GM12878 (cell line): ENCODE results near the gene MIA2. TPM values are rescaled to one million over a fixed set of nuclear protein-coding genes. Genes with fewer than 3 reads are reported as not detected.
A peak's percentile ranks its signal among the peaks of the same experiment; 100 is the strongest.

Experiments
- CHD1 ChIP-seq: IDR thresholded peaks from 2 replicates; pipeline ENCODE4 v1.6.1; 2012; ENCODE audit warnings: low read depth, low read length, improper control_type of control experiment
- CREM ChIP-seq: IDR thresholded peaks from 2 replicates; pipeline ENCODE4 v1.6.1; 2014; ENCODE audit warnings: antibody characterized with exemption, low read depth
- CTCF ChIP-seq, 3 experiments: IDR thresholded peaks in 2 of 3; conservative IDR thresholded peaks in 1 of 3; 2 replicates each; pipeline ENCODE4 v1.5.1; 2011; ENCODE audit warnings: low read depth in 3 of 3, low read length in 3 of 3, mild to moderate bottlenecking in 3 of 3, control low read depth in 2 of 3, moderate library complexity in 2 of 3, inconsistent platforms in 1 of 3, mixed read lengths in 1 of 3; ENCODE audit not compliant: control insufficient read depth in 2 of 3, insufficient read depth in 1 of 3; ENCODE audit errors: extremely low read depth in 1 of 3
- FOXK2 ChIP-seq: fragments of 450-650 bp; IDR thresholded peaks from 2 replicates; pipeline ENCODE4 v1.6.1; 2017; ENCODE audit warnings: mild to moderate bottlenecking, moderate library complexity
- FOXM1 ChIP-seq: IDR thresholded peaks from 2 replicates; pipeline ENCODE4 v1.6.1; 2012; ENCODE audit warnings: low read depth, mild to moderate bottlenecking, inconsistent platforms, low read length, moderate library complexity
- HDAC2 ChIP-seq: fragments of 200-600 bp; sonication (generic); IDR thresholded peaks from 2 replicates; pipeline ENCODE4 v1.6.1; 2017
- HDGF ChIP-seq: fragments of 450-650 bp; IDR thresholded peaks from 2 replicates; pipeline ENCODE4 v1.6.1; 2016; ENCODE audit warnings: antibody characterized with exemption
- IRF4 ChIP-seq: IDR thresholded peaks from 2 replicates; pipeline ENCODE4 v1.6.1; 2011; ENCODE audit warnings: low read depth, low read length
- JUNB ChIP-seq: IDR thresholded peaks from 2 replicates; pipeline ENCODE4 v1.6.1; 2016; ENCODE audit warnings: antibody characterized with exemption, mild to moderate bottlenecking
- JUND ChIP-seq: IDR thresholded peaks from 2 replicates; pipeline ENCODE4 v1.6.1; 2012; ENCODE audit warnings: low read depth, mild to moderate bottlenecking, low read length, improper control_type of control experiment, moderate library complexity
- KAT2A ChIP-seq: conservative IDR thresholded peaks from 2 replicates; pipeline ENCODE4 v1.6.1; 2011; ENCODE audit warnings: low read depth, low read length; ENCODE audit not compliant: control insufficient read depth
- KDM1A ChIP-seq: fragments of 200-600 bp; sonication (generic); IDR thresholded peaks from 2 replicates; pipeline ENCODE4 v1.6.1; 2016; ENCODE audit warnings: borderline replicate concordance
- MEF2A ChIP-seq: IDR thresholded peaks from 2 replicates; pipeline ENCODE4 v1.6.1; 2011; ENCODE audit warnings: low read depth, mild to moderate bottlenecking, low read length, moderate library complexity; ENCODE audit not compliant: insufficient read depth
- MTA2 ChIP-seq: fragments of 450-650 bp; IDR thresholded peaks from 2 replicates; pipeline ENCODE4 v1.6.1; 2016; ENCODE audit warnings: low read depth, mild to moderate bottlenecking, moderate library complexity
- MTA3 ChIP-seq: IDR thresholded peaks from 2 replicates; pipeline ENCODE4 v1.6.1; 2012; ENCODE audit warnings: low read length, inconsistent platforms, borderline replicate concordance
- RAD21 ChIP-seq: IDR thresholded peaks from 2 replicates; pipeline ENCODE4 v1.6.1; 2011; ENCODE audit warnings: mild to moderate bottlenecking, low read depth, low read length, moderate library complexity; ENCODE audit not compliant: insufficient read depth
- RCOR1 ChIP-seq: conservative IDR thresholded peaks from 2 replicates; pipeline ENCODE4 v1.6.1; 2012; ENCODE audit warnings: low read depth, low read length, improper control_type of control experiment
- RUNX3 ChIP-seq: IDR thresholded peaks from 2 replicates; pipeline ENCODE4 v1.6.1; 2012; ENCODE audit warnings: low read length, inconsistent platforms
- SMAD5 ChIP-seq: IDR thresholded peaks from 2 replicates; pipeline ENCODE4 v1.6.1; 2016; ENCODE audit warnings: antibody characterized with exemption, low read depth
- TBL1XR1 ChIP-seq: IDR thresholded peaks from 2 replicates; pipeline ENCODE4 v1.6.1; 2012; ENCODE audit warnings: low read depth, low read length, improper control_type of control experiment
- ZBTB11 ChIP-seq: fragments of 450-650 bp; formaldehyde crosslinking; IDR thresholded peaks from 2 replicates; pipeline ENCODE4 v1.5.0; 2022; ENCODE audit warnings: mild to moderate bottlenecking, missing genetic modification characterization
- ZNF217 ChIP-seq: fragments of 450-650 bp; IDR thresholded peaks from 2 replicates; pipeline ENCODE4 v1.6.1; 2017; ENCODE audit warnings: antibody characterized with exemption, mild to moderate bottlenecking
- polyA plus RNA-seq, 11 experiments: library from polyadenylated mRNA; depleted of rRNA in 4 of 11; unstranded in 6 of 11; stranded (reverse) in 5 of 11; fragments of >200 nt; fragmentation: Nextera tagmentation in 4 of 11; fragmentation: Illumina TruSeq in 1 of 11; extraction: Ambion mirVana in 4 of 11; extraction: Trizol in 1 of 11; gene quantifications; 1 replicate in 1 of 11; 2 replicates in 10 of 11; pipeline versions ENCODE4 v1.2.1 to v1.2.3, GENCODE V29; 2011 to 2016; ENCODE audit warnings: inconsistent platforms in 2 of 11, missing spikeins in 2 of 11, low read depth in 1 of 11
- total RNA-seq, 4 experiments: library from RNA; depleted of rRNA in 3 of 4; stranded (reverse); fragments of >200 nt in 3 of 4; fragmentation: Illumina TruSeq in 1 of 4; extraction: Trizol in 1 of 4; gene quantifications; 2 replicates each; pipeline versions ENCODE4 v1.2.1 to v1.2.3, GENCODE V29; 2013 to 2021
- TF ChIP-seq, protein P1 (sequence below): IDR thresholded peaks from 2 replicates; pipeline ENCODE4 v1.6.1; 2012; ENCODE audit warnings: low read depth, low read length, improper control_type of control experiment
- TF ChIP-seq, protein P2 (sequence below): fragments of 450-650 bp; formaldehyde crosslinking; IDR thresholded peaks from 2 replicates; pipeline ENCODE4 v1.4.0; 2022; ENCODE audit warnings: mild to moderate bottlenecking, moderate library complexity

The MIA2 gene
- total and polyA plus RNA-seq, 10 of the 15 experiments (the other 5 are each of a cell fraction or from before 2014, with no cell fraction given) = 6.3 to 36.8 (median 17.1) TPM

- 0 out of 2 replicates have a peak, but pooled peaks have one; percentile 26 for TF ChIP-seq ZBTB11 (CRISPR knock-in tag)
- no peak for TF ChIP-seq CHD1
- no peak for TF ChIP-seq HDGF
- TF ChIP-seq JUND = no peak
- TF ChIP-seq FOXK2 = 0 out of 2 replicates have a peak, but pooled peaks have one; percentile 37
- TF ChIP-seq FOXM1 = no peak
- TF ChIP-seq IRF4 = no peak
- peak; percentile 32; the same call in 1 of the 2 replicates for TF ChIP-seq ZNF217
- no peak for TF ChIP-seq KAT2A
- no peak for TF ChIP-seq RAD21
- no peak for TF ChIP-seq RCOR1
- TF ChIP-seq CREM = 0 out of 2 replicates have a peak, but pooled peaks have one; percentile 25
- peak; percentile 81 for TF ChIP-seq RUNX3
- no peak for TF ChIP-seq SMAD5
- TF ChIP-seq HDAC2 = no peak
- TF ChIP-seq, protein P1, sequence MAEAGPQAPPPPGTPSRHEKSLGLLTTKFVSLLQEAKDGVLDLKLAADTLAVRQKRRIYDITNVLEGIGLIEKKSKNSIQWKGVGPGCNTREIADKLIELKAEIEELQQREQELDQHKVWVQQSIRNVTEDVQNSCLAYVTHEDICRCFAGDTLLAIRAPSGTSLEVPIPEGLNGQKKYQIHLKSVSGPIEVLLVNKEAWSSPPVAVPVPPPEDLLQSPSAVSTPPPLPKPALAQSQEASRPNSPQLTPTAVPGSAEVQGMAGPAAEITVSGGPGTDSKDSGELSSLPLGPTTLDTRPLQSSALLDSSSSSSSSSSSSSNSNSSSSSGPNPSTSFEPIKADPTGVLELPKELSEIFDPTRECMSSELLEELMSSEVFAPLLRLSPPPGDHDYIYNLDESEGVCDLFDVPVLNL = no peak
- TF ChIP-seq, protein P2, sequence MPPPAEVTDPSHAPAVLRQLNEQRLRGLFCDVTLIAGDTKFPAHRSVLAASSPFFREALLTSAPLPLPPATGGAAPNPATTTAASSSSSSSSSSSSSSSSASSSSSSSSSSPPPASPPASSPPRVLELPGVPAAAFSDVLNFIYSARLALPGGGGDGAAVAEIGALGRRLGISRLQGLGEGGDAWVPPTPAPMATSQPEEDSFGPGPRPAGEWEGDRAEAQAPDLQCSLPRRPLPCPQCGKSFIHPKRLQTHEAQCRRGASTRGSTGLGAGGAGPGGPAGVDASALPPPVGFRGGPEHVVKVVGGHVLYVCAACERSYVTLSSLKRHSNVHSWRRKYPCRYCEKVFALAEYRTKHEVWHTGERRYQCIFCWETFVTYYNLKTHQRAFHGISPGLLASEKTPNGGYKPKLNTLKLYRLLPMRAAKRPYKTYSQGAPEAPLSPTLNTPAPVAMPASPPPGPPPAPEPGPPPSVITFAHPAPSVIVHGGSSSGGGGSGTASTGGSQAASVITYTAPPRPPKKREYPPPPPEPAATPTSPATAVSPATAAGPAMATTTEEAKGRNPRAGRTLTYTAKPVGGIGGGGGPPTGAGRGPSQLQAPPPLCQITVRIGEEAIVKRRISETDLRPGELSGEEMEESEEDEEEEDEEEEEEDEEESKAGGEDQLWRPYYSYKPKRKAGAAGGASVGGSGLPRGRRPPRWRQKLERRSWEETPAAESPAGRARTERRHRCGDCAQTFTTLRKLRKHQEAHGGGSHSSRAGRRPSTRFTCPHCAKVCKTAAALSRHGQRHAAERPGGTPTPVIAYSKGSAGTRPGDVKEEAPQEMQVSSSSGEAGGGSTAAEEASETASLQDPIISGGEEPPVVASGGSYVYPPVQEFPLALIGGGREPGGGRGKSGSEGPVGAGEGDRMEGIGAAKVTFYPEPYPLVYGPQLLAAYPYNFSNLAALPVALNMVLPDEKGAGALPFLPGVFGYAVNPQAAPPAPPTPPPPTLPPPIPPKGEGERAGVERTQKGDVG (CRISPR knock-in tag) = no peak
- TF ChIP-seq MTA2 = peak; percentile 55; the same call in 1 of the 2 replicates
- TF ChIP-seq TBL1XR1 = no peak
- no peak for TF ChIP-seq CTCF (IDR thresholded peaks at IDR 0.05 in 2 of 3, conservative IDR thresholded peaks at IDR 0.05 in 1 of 3; ENCODE audit: control insufficient read depth in 2 of 3, extremely low read depth in 1 of 3, insufficient read depth in 1 of 3, low read depth in 3 of 3, low read length in 3 of 3)
- no peak for TF ChIP-seq MEF2A
- 0 out of 2 replicates have a peak, but pooled peaks have one; percentile 31 for TF ChIP-seq MTA3
- no peak for TF ChIP-seq KDM1A
- no peak for TF ChIP-seq JUNB
Observed at GRCh38 chr14:39266525-39266870, 32.8 kb downstream of the MIA2 start (continued).
